Measurements from ENCODE around the gene HMGB1. TPM values are rescaled to one million over a fixed set of nuclear protein-coding genes. Genes with fewer than 3 reads are reported as not detected.

The HMGB1 gene
- total RNA-seq, 4 donors from 2014 or later = 105 to 255 (median 186) TPM

GRCh38 chr13:30412346-30412745 lies 53.4 kb downstream of the HMGB1 start:
- TF ChIP-seq POLR2A (IDR thresholded peaks at IDR 0.05) = no peak
- TF ChIP-seq EP300 (IDR thresholded peaks at IDR 0.05) = no peak
- no peak for TF ChIP-seq CTCF (IDR thresholded peaks at IDR 0.05)
- H3K4me1 ChIP-seq = peaks cover 0 to 25% (median 12%) of the 10 kb centered on the region in 4 donors
- DNase-seq (ENCODE audit: low spot score in 2 of 2) = no peak
- H3K27me3 ChIP-seq = no peaks in the 10 kb centered on the region
- no peaks in the 10 kb centered on the region for H3K9me3 ChIP-seq
- no peak overlapping the region for H3K27ac ChIP-seq
- H3K4me3 ChIP-seq = no peak overlapping the region
- H3K36me3 ChIP-seq = no peaks in the 10 kb centered on the region

DNA sequence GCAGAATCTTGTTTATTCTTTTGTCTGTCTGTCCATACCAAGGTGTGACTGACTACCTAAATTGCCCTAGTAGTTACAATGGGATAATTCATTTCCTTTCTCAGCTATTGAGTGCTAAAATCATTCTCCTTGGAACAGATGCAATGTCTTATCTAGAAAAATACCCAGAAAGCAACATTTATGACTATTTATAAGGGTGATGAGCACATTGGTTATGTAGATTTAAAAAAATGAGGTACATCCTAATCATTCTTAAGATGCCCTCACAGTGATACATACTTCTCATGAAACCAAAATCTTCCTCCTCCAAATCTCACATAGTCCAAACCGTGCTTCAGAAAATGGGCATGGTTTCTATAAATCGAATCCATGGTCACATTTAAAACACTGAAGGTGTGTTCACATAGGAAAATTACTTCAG lies 55.0 kb downstream of the HMGB1 start:
- 91 to 93% methylated on average over 2 of the region's 2 CpGs for WGBS, 2 donors
- DNase-seq (ENCODE audit: low spot score in 2 of 2) = no peak
- H3K36me3 ChIP-seq = no peaks in the 10 kb centered on the region
- no peaks in the 10 kb centered on the region for H3K27me3 ChIP-seq
- peaks cover 0 to 25% (median 12%) of the 10 kb centered on the region in 4 donors for H3K4me1 ChIP-seq
- H3K9me3 ChIP-seq = no peaks in the 10 kb centered on the region
- no peak for TF ChIP-seq EP300 (IDR thresholded peaks at IDR 0.05)
- H3K4me3 ChIP-seq = no peak overlapping the region
- H3K27ac ChIP-seq = peak overlapping the region in 1 of 4 donors; percentile 92

DNA sequence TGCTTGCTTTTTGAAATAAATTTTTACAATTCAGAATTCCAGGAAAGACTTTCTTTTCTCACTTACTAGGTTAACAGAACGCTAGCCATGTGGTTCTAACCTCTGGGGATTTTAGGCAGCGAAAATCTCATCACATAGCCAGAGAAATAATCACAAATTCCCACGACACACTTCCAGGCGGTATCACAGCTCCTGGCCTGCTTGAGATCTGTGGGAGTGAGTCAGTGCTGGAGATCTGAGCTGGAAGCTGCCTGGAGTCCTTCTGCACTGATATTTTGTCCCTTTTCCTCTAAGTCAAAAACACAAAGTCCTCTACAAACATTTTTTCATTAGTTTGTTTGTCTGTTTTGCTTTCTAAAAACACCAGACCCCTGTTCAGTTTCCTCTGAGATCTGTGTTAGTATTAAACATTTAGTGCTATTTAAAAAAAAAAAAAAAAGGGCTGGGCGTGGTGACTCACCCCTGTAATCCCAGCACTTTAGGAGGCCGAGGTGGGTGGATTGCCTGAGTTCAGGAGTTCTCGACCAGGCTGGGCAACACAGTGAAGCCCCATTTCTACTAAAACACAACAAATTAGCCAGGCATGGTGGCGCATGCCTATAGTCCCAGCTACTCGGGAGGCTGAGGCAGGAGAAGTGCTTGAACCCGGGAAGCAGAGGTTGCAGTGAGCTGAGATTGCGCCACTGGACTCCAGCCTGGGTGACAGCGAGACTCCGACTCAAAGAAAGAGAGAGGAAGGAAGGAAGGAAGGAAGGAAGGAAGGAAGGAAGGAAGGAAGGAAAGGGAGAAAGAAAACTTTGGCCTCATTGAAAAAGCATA lies 55.6 kb downstream of the HMGB1 start:
- peak in 1 of 2 donors; percentile 29 for TF ChIP-seq EP300 (IDR thresholded peaks at IDR 0.05)
- TF ChIP-seq CTCF (IDR thresholded peaks at IDR 0.05) = no peak
- TF ChIP-seq POLR2A (IDR thresholded peaks at IDR 0.05) = no peak
- DNase-seq (ENCODE audit: low spot score in 2 of 2) = no peak
- Histone ChIP-seq H3K4me3 (no peak overlapping the region), H3K9me3 (no peaks in the 10 kb centered on the region), H3K27ac (peak overlapping the region in 3 of 4 donors; percentile 69 to 92 (median 92)), H3K27me3 (no peaks in the 10 kb centered on the region), H3K4me1 (peaks cover 0 to 25% (median 12%) of the 10 kb centered on the region in 4 donors), H3K36me3 (no peaks in the 10 kb centered on the region)
- WGBS, 2 donors = 77% methylated on average over 13 of the region's 13 CpGs

DNA sequence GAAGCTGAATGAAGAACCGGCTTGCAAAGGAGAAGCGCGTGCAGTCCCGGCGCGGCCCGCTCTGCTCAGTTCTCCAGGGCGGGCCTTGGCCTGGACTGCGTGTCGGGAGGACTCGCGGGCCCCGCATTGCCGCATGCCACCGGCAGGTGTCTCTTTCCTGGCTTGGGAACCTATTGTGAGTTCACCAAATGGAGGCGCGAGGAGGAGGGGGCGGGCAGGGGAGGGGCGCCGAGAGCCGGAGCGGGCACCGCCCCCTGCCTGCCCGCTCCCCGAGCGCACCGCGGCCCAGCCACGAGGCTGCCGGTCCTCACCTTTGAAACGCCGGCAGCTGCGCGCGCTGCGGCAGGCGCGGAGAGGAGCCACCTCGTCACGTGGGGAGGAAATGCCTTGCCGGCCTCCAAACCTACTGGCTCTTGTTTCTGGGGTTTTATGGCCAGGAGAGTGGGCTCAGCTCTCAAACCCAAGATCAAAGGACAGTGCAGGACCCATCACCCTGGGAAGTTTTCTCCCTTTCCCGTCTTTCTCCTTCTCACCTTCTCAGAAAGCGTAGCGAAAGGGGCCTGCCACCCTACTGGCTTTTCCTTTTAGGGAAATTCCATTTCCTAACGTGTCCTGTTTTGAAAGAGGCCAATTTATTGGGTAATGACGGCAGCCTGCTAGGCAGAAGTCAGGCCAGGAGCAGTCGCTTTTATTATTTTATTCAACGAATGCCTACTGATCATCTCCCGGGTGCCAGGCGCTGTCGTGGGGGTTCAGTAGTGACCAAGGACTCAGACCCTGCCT lies 57.2 kb downstream of the HMGB1 start:
- H3K9me3 ChIP-seq = no peaks in the 10 kb centered on the region
- TF ChIP-seq POLR2A (IDR thresholded peaks at IDR 0.05) (peak in 1 of 2 donors; percentile 6), CTCF (IDR thresholded peaks at IDR 0.05) (peak; percentile 79 to 93 (median 85)), EP300 (IDR thresholded peaks at IDR 0.05) (peak in 1 of 2 donors; percentile 77)
- no peaks in the 10 kb centered on the region for H3K36me3 ChIP-seq
- peaks cover 0 to 25% (median 12%) of the 10 kb centered on the region in 4 donors for H3K4me1 ChIP-seq
- H3K27me3 ChIP-seq = no peaks in the 10 kb centered on the region
- H3K27ac ChIP-seq = peak overlapping the region; percentile 69 to 92 (median 82)
- peak overlapping the region; percentile 26 to 60 (median 38) for H3K4me3 ChIP-seq
- 12 to 16% methylated on average over 36 to 51 of the region's 51 CpGs for WGBS, 2 donors
- peak; percentile 90 to 93 for DNase-seq (ENCODE audit: low spot score in 2 of 2)

DNA sequence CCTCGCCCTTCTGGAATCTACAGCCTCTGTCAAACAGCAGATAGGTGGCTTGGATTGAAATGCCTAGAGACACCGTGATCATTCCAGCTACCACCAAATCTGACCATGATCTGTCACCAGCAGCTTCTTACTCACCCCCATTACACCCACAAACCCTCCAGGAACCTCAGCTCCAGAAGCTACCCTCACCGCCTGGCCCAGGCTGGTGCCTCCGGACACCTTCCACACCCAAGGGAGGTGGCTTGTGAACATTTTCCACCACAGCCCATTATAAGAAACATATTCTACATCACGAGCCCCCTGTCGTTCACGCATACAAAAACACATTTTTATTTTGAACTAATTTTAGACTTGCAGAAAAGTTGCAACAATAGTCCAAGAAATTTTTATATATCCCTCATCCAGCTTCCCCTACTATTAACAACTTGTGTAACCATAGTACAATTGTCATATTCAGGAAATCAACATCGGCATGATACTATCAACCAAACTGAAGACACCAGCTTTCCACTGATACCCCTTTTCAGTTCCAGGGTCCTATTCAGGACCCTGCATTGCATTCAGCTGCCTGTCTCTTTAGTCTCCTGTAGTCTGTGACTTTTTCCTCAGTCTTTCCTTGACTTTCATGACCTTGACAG lies 58.8 kb downstream of the HMGB1 start:
- Histone ChIP-seq H3K27me3 (no peaks in the 10 kb centered on the region), H3K27ac (no peak overlapping the region), H3K4me1 (peaks cover 0 to 25% (median 12%) of the 10 kb centered on the region in 4 donors), H3K36me3 (no peaks in the 10 kb centered on the region), H3K4me3 (no peak overlapping the region), H3K9me3 (no peaks in the 10 kb centered on the region)
- 92 to 94% methylated on average over 8 of the region's 8 CpGs for WGBS, 2 donors
- no peak for TF ChIP-seq CTCF (IDR thresholded peaks at IDR 0.05)
- TF ChIP-seq EP300 (IDR thresholded peaks at IDR 0.05) = no peak
- no peak for TF ChIP-seq POLR2A (IDR thresholded peaks at IDR 0.05)
- DNase-seq (ENCODE audit: low spot score in 2 of 2) = no peak
